ENCODE results near the gene CDC25B. TPM values are rescaled to one million over a fixed set of nuclear protein-coding genes. Genes with fewer than 3 reads are reported as not detected.

The CDC25B gene
- total RNA-seq, 1 donor from 2014 or later = 46.5 TPM

DNA sequence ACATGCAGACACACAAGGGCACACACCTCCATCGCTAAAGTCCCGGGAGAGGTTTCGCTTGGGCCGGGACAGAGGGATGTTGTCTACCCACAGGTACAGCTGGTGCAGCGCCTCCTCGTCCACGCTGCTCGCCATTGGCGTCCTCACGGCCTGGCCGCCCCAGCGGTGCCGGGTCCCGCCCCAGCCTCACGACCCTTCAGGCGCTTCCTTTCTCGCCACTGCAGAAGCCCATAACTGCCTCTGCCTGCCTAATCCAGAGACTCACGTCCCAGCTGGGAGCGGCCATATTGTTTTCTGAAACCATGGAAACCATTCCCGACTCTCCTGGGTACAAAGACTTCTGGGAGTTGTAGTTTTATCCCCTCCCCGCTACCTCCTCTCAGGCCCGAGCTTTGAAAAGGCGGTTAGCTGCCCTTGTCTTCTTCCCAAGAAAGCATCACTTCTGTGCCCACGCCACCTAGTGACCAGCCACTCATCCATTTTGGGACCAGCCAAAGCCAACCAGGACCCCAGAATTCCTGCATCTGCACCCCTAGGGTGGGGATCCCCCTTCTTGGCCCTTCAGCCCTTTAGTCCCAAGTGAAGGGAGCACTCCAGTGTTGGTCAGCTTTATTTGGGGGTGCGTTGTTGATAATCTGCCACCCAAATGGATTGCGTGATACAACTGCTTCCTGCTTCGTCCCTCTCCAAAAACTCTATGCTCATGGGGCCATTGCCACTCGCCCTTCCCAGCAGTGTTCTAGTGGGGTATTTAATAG lies 14.8 kb upstream of the CDC25B start, which contains the start of gene SPEF1:
Gene SPEF1 (minus strand): TSS at position 296 of the 758 bp plus-strand sequence. CDS start 161 bp downstream, at position 135.
- peak; percentile 67 for DNase-seq (ENCODE audit: low read depth, low spot score)
- peak; percentile 52 for TF ChIP-seq CTCF (conservative IDR thresholded peaks at IDR 0.05)
- Mint-ChIP-seq H3K36me3 (ENCODE audit: low read depth) (peaks cover 2% of the 10 kb centered on the region), H3K27me3 (ENCODE audit: low read depth) (peaks cover 50% of the 10 kb centered on the region), H3K27ac (ENCODE audit: unreplicated experiment) (no peak within 1 kb of the TSS), H3K9me3 (no peaks in the 10 kb centered on the region), H3K4me1 (peaks cover 36% of the 10 kb centered on the region), H3K4me3 (peak within 1 kb of the TSS; percentile 87)

DNA sequence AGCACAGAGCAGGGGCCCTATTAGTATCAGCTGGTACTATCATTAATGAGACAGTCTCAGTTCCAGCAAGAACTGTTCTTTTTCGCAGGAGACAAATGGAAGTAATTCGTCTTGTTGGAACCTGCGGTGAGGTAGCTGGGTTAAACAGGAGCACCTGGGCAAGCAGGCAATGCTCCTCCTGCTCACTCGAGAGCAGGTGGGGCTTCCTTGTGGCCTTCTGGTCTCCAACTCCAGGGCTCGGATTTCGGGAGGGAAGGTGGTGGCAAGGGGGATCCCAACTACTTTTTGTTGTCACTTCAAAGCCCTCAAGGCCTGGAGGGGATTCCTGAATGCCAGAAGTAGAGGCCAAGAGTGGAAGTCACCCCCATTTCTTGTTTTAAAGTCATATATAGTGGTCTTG lies 13.5 kb upstream of the CDC25B start:
- TF ChIP-seq CTCF (conservative IDR thresholded peaks at IDR 0.05) = no peak
- peaks cover 42% of the 10 kb centered on the region for H3K4me1 Mint-ChIP-seq
- H3K27ac Mint-ChIP-seq (ENCODE audit: unreplicated experiment) = no peak overlapping the region
- peaks cover 37% of the 10 kb centered on the region for H3K27me3 Mint-ChIP-seq (ENCODE audit: low read depth)
- H3K36me3 Mint-ChIP-seq (ENCODE audit: low read depth) = peaks cover 2% of the 10 kb centered on the region
- H3K9me3 Mint-ChIP-seq = no peaks in the 10 kb centered on the region
- H3K4me3 Mint-ChIP-seq = peak overlapping the region; percentile 63
- no peak for DNase-seq (ENCODE audit: low read depth, low spot score)

DNA sequence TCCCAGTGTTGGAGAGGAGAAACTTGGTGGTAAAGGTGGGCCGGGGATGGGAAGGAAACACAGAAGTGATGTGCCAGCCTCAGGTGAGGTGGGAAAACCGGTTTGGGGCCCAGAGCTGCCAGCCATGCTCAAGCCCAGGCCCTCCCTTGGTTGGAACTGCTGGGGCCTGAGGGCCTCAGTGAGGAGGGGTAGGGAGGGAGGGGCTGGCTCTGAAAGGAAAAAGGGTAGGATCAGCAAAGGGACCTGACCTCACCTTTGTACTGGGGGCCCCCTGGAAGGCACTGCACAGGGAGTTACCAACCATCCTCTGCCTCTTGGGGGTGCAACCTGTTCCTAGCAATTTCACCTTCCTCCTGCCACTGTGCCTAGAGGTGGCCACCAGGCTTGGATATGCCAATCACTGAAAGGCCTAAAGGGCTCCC lies 13.0 kb upstream of the CDC25B start:
- Mint-ChIP-seq H3K9me3 (no peaks in the 10 kb centered on the region), H3K4me1 (peaks cover 43% of the 10 kb centered on the region), H3K4me3 (peak overlapping the region; percentile 84), H3K27ac (ENCODE audit: unreplicated experiment) (peak overlapping the region; percentile 86), H3K36me3 (ENCODE audit: low read depth) (peaks cover 2% of the 10 kb centered on the region), H3K27me3 (ENCODE audit: low read depth) (peaks cover 32% of the 10 kb centered on the region)
- no peak for TF ChIP-seq CTCF (conservative IDR thresholded peaks at IDR 0.05)
- no peak for DNase-seq (ENCODE audit: low read depth, low spot score)

- Mint-ChIP-seq H3K36me3 (ENCODE audit: low read depth) (peaks cover 2% of the 10 kb centered on the region), H3K27ac (ENCODE audit: unreplicated experiment) (peak overlapping the region; percentile 86), H3K4me1 (peaks cover 44% of the 10 kb centered on the region), H3K4me3 (peak overlapping the region; percentile 84), H3K9me3 (no peaks in the 10 kb centered on the region), H3K27me3 (ENCODE audit: low read depth) (peaks cover 27% of the 10 kb centered on the region)
- TF ChIP-seq CTCF (conservative IDR thresholded peaks at IDR 0.05) = no peak
- DNase-seq (ENCODE audit: low read depth, low spot score) = no peak
Measured at GRCh38 chr20:3783511-3784195, 12.5 kb upstream of the CDC25B start.

DNA sequence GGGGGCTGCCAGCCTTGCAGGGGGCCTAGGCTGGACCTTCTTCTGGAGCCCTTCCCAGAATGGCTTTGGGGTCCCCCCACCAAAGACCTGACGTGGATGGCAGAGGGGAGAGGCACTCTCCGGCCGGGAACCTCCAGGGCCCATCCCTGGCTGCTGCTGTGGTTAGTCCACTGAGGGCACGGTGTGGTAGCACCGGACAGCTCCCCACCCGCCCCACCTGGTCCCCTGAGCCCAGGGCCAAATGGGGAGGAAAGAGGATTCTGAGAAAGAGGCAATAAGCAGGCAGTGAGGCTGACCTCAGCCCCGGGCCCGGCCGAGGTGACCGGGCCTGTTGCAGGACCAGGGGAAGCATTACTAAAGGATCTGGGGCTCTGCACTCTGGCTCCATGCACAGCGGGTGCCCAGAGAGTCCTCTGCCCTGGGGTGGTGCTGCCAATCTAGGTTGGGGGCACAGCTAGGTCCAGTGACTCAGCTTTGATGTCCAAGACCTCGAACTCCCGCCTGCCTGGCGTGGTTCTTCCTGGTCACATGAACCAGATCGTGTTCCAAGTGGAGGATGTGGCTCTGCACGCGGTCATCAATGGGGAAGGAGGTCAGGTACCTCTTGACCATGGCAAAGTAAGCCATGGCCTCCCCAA lies 11.8 kb upstream of the CDC25B start:
- no peak for TF ChIP-seq CTCF (conservative IDR thresholded peaks at IDR 0.05)
- H3K4me1 Mint-ChIP-seq = peaks cover 49% of the 10 kb centered on the region
- peak overlapping the region; percentile 66 for H3K4me3 Mint-ChIP-seq
- DNase-seq (ENCODE audit: low read depth, low spot score) = no peak
- no peaks in the 10 kb centered on the region for H3K9me3 Mint-ChIP-seq
- peak overlapping the region; percentile 75 for H3K27ac Mint-ChIP-seq (ENCODE audit: unreplicated experiment)
- H3K27me3 Mint-ChIP-seq (ENCODE audit: low read depth) = peaks cover 22% of the 10 kb centered on the region
- H3K36me3 Mint-ChIP-seq (ENCODE audit: low read depth) = peaks cover 2% of the 10 kb centered on the region
